ENCODE measurements around the gene TMEM221. TPM values are rescaled to one million over a fixed set of nuclear protein-coding genes. Genes with fewer than 3 reads are reported as not detected.

Gene TMEM221
- total RNA-seq, 4 donors from 2014 or later, result 2.2 to 16.5 (median 3.9) TPM; not detected in 1

DNA sequence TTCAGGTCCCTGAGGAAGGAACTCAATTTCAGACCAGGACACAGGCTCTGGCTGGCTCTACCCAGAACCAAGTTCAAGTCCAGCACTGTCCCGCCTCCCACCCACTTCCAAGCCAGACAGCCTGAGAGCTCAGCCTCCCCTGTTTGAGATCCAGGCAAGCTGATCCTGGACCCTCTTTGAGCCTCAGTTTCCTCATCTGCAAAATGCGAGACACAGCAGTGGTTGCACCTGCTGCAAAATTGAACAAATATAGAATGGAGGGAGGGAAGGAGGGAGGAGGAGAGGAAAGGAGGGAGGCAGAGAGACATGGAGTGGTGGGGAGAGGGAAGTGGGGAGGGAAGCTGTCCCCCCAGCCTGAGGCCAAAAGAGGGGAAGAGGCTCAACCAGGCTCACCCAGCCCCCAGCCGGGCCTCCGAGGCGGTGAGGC is 751 bp downstream of the TMEM221 start:
- H3K36me3 ChIP-seq, result no peaks in the 10 kb centered on the region
- no peak for DNase-seq
- H3K4me1 ChIP-seq, result peaks cover 0 to 7% of the 10 kb centered on the region in 2 donors
- no peak for TF ChIP-seq POLR2A (IDR thresholded peaks at IDR 0.05)
- no peaks in the 10 kb centered on the region for H3K27me3 ChIP-seq
- H3K27ac ChIP-seq, result no peak overlapping the region
- peak overlapping the region in 1 of 2 donors; percentile 59 for H3K4me3 ChIP-seq
- no peaks in the 10 kb centered on the region for H3K9me3 ChIP-seq
- intact Hi-C loops (cut with DNase I; ENCODE audit: low total_unique reads), result no loop called here

DNA sequence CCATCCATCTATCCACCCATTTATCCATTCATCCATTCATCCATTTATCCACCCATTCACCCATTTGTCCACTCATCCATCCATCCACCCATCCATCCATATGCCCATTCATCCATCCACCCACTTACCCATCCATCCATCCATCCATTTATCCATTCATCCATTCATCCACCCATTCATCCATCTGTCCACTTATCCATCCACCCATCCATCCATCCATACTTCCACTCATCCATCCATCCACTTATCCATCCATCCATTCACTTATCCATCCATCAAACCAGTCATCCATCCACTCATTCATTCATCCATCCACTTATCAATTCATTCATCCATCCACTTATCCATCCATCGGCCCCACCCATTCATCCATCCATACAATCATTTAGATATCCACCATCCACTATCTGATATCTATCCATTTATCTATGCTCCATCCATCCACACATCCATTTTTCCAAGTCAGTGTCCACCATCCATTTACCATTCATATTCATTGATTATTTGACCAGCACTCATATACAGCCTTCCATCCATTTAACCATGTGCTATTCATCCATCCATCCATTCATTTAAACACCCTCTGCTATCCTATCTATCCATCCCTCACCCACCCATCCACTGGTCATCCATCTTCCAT is 2.8 kb downstream of the TMEM221 start:
- peaks cover 0 to 7% of the 10 kb centered on the region in 2 donors for H3K4me1 ChIP-seq
- intact Hi-C loops (cut with DNase I; ENCODE audit: low total_unique reads), result no loop called here
- no peak overlapping the region for H3K4me3 ChIP-seq
- no peaks in the 10 kb centered on the region for H3K27me3 ChIP-seq
- H3K27ac ChIP-seq, result no peak overlapping the region
- H3K9me3 ChIP-seq, result no peaks in the 10 kb centered on the region
- no peaks in the 10 kb centered on the region for H3K36me3 ChIP-seq
- no peak for DNase-seq
- no peak for TF ChIP-seq POLR2A (IDR thresholded peaks at IDR 0.05)
- TF ChIP-seq, protein P1, sequence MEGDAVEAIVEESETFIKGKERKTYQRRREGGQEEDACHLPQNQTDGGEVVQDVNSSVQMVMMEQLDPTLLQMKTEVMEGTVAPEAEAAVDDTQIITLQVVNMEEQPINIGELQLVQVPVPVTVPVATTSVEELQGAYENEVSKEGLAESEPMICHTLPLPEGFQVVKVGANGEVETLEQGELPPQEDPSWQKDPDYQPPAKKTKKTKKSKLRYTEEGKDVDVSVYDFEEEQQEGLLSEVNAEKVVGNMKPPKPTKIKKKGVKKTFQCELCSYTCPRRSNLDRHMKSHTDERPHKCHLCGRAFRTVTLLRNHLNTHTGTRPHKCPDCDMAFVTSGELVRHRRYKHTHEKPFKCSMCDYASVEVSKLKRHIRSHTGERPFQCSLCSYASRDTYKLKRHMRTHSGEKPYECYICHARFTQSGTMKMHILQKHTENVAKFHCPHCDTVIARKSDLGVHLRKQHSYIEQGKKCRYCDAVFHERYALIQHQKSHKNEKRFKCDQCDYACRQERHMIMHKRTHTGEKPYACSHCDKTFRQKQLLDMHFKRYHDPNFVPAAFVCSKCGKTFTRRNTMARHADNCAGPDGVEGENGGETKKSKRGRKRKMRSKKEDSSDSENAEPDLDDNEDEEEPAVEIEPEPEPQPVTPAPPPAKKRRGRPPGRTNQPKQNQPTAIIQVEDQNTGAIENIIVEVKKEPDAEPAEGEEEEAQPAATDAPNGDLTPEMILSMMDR (IDR thresholded peaks at IDR 0.05), result no peak

DNA sequence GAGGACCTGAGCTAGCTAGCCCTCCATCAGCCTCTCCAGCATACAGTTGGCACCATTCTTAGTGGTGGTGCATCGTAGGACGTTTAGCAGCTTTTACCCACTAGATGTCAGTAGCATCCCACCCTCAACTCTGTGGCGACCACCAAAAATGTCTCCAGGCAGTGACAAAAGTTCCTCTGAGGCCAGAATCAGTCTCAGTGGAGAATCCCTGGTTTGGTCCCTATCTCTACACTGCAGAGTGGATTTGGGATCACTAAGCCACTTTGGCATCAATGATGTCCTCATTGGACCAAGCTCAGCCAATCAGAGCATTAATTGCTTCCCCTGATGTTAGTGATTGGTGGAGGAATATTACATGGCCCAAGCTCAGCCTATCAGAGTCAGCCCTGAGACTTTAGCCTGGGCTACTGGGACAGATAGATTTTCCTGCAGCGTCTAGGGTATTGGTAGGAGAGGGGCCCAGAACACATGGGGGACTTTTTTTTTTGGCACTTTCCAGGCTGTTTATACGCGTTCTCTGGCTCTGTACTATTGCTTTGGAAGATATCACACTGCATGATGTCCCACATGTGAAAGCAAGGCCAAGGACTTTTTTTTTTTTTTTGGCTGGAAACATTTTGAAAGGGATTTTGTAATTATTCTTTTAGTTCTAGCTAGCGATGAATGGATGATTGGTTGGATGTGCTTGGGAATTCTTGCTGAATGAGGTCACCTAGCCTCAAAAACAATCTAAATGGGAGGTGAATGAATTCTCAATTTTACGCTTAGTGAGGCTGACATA is 7.0 kb downstream of the TMEM221 start:
- Histone ChIP-seq H3K27ac (peak overlapping the region in 1 of 2 donors; percentile 24), H3K4me3 (no peak overlapping the region), H3K36me3 (no peaks in the 10 kb centered on the region), H3K27me3 (no peaks in the 10 kb centered on the region), H3K9me3 (no peaks in the 10 kb centered on the region), H3K4me1 (no peaks in the 10 kb centered on the region)
- DNase-seq, result no peak
- TF ChIP-seq POLR2A (IDR thresholded peaks at IDR 0.05), result no peak
- TF ChIP-seq, protein P1 (IDR thresholded peaks at IDR 0.05), result peak in 3 of 4 experiments; percentile 19 to 41 (median 31)
- intact Hi-C loops (cut with DNase I; ENCODE audit: low total_unique reads), result no loop called here

DNA sequence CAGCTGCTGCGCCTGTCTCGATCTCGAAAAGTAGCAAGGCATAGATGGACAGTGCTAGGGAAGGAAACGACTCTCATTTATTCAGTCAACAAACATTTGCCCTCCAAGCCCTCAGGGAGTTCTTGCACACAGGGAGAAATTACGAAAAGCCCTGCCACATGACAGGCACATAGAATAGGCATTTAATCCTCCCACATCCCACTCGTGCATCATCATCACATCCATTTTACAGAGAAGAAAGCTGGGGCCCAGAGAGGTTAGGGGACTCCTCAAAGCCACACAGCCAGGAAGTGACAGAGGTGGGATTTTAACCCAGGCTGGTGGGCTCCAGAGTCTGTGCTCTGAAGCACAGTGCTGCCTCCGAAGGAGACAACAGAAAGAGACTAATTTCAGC is 11.6 kb downstream of the TMEM221 start:
- Histone ChIP-seq H3K4me3 (no peak overlapping the region), H3K4me1 (no peaks in the 10 kb centered on the region), H3K36me3 (no peaks in the 10 kb centered on the region), H3K27ac (no peak overlapping the region), H3K9me3 (no peaks in the 10 kb centered on the region), H3K27me3 (no peaks in the 10 kb centered on the region)
- intact Hi-C loops (cut with DNase I; ENCODE audit: low total_unique reads), result no loop called here
- no peak for TF ChIP-seq POLR2A (IDR thresholded peaks at IDR 0.05)
- TF ChIP-seq, protein P1 (IDR thresholded peaks at IDR 0.05), result no peak
- DNase-seq, result no peak

DNA sequence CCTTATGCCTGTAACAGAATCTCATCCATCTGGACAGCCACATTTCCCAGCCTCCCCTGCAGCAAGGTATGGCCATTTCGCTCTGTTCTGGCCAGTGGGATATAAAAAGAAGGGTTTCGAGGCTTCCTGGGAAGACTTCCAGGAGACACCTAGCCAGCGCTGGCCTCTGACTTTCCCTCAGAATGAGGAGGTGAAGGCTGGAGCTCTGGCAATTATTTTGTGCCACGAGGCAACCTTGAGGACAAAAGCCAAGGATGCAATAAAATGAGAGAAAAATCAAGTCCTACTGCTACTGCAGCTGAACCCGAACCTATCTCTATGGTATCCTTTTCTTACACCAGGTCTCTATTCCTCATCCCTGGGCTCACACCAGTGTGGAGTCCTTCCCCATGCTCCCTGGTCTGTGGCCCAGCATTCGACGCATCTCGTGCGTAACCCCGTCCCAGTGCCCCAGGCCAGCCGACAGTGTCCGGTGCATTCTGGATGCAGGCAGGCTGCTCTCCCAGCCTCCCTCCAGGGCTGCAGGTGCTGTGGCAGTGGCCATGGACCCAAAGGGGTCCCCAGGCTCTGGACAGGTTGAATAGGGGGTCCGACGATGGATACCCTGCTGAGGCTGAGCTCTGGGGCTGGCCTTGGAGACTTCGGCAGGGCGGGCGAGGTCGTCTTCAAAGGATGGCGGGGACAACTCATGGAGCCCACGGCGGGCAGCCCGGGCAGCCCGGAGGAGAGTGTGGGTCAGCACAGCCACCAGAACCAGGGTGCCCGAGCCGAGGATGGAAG is 12.2 kb downstream of the TMEM221 start:
- H3K9me3 ChIP-seq, result no peaks in the 10 kb centered on the region
- no peak for DNase-seq
- intact Hi-C loops (cut with DNase I; ENCODE audit: low total_unique reads), result no loop called here
- no peak overlapping the region for H3K27ac ChIP-seq
- no peak overlapping the region for H3K4me3 ChIP-seq
- no peaks in the 10 kb centered on the region for H3K36me3 ChIP-seq
- no peaks in the 10 kb centered on the region for H3K27me3 ChIP-seq
- TF ChIP-seq POLR2A (IDR thresholded peaks at IDR 0.05), result no peak
- TF ChIP-seq, protein P1 (IDR thresholded peaks at IDR 0.05), result no peak
- no peaks in the 10 kb centered on the region for H3K4me1 ChIP-seq

All from uterus (tissue), 4 donors.